ENCODE results near the gene KCNQ1OT1.

DNA sequence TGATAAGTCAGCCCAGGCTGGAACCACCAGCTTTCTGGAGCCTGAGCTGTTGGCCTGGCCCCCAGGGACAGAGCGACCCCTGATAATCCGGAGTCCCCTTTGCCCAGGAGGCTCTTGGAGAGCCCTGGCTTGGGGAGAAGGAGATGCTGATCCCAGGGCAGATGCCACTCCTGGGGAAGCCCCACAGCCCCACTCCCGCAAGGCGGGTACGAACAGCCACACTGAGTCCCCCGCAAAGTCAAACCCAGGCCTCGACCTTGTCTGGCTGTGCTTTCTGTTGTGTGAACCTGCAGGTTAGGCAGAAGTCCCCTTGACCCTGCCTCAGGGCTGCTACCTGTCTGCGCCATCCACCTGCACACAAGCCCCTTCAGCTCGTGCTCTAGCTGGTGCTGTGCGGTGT is 108.0 kb downstream of the KCNQ1OT1 start:
- TF ChIP-seq, protein P1, sequence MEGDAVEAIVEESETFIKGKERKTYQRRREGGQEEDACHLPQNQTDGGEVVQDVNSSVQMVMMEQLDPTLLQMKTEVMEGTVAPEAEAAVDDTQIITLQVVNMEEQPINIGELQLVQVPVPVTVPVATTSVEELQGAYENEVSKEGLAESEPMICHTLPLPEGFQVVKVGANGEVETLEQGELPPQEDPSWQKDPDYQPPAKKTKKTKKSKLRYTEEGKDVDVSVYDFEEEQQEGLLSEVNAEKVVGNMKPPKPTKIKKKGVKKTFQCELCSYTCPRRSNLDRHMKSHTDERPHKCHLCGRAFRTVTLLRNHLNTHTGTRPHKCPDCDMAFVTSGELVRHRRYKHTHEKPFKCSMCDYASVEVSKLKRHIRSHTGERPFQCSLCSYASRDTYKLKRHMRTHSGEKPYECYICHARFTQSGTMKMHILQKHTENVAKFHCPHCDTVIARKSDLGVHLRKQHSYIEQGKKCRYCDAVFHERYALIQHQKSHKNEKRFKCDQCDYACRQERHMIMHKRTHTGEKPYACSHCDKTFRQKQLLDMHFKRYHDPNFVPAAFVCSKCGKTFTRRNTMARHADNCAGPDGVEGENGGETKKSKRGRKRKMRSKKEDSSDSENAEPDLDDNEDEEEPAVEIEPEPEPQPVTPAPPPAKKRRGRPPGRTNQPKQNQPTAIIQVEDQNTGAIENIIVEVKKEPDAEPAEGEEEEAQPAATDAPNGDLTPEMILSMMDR (IDR thresholded peaks at IDR 0.05 in 8 of 11, conservative IDR thresholded peaks at IDR 0.05 in 3 of 11): no peak
- TF ChIP-seq POLR2AphosphoS5 (IDR thresholded peaks at IDR 0.05): no peak
